Tibial nerve (tissue), 4 donors: ENCODE data around the gene VTCN1. TPM values are rescaled to one million over a fixed set of nuclear protein-coding genes. Genes with fewer than 3 reads are reported as not detected.
A peak's percentile ranks its signal among the peaks of the same experiment; 100 is the strongest.

ENCODE experiments used
- DNase-seq, 2 donors: peaks; one replicate each; pipeline ENCODE4 v3.0.0-alpha.2; 2019; ENCODE audit warnings: low spot score in 2 of 2
- H3K27ac ChIP-seq, 4 donors: fragments of 200-600 bp; sonication (generic) in 3 of 4; one replicate each; pipeline ENCODE4 v1.5.1; 2017 to 2019; ENCODE audit warnings: mild to moderate bottlenecking in 1 of 4
- H3K27me3 ChIP-seq, 2 donors: fragments of 200-600 bp; sonication (generic) in 1 of 2; one replicate each; pipeline versions ENCODE4 v1.5.1 to v1.6.0; 2017 to 2019
- H3K36me3 ChIP-seq, 3 donors: fragments of 200-600 bp; sonication (generic); one replicate each; pipeline ENCODE4 v1.5.1; 2018 to 2019
- H3K4me1 ChIP-seq, 4 donors: fragments of 200-600 bp; sonication (generic) in 3 of 4; one replicate each; pipeline ENCODE4 v1.5.1; 2017 to 2019
- H3K4me3 ChIP-seq, 4 donors: fragments of 200-600 bp; sonication (generic) in 3 of 4; one replicate each; pipeline ENCODE4 v1.5.1; 2017 to 2019; ENCODE audit warnings: mild to moderate bottlenecking in 1 of 4, moderate library complexity in 1 of 4
- H3K9me3 ChIP-seq, 4 donors: fragments of 200-600 bp; sonication (generic) in 3 of 4; one replicate each; pipeline ENCODE4 v1.5.1; 2017 to 2019
- EP300 ChIP-seq, 2 donors: sonication (generic); formaldehyde crosslinking; IDR thresholded peaks; one replicate each; pipeline ENCODE4 v1.6.1; 2017; ENCODE audit warnings: antibody characterized with exemption in 2 of 2, mild to moderate bottlenecking in 1 of 2
- POLR2A ChIP-seq, 2 donors: fragments of 450-650 bp; IDR thresholded peaks; one replicate each; pipeline ENCODE4 v1.6.1; 2017; ENCODE audit warnings: antibody characterized with exemption in 2 of 2, mild to moderate bottlenecking in 2 of 2, moderate library complexity in 2 of 2
- WGBS, 2 donors: methylation state at CpG; one replicate each; pipeline ENCODE4 v1.1.5; 2018; 5-methylcytosine and 5-hydroxymethylcytosine counted together
- total RNA-seq, 4 donors: library from RNA; depleted of rRNA; stranded (reverse); fragments of >200 nt; gene quantifications; one replicate each; pipeline ENCODE4 v1.1.0, GENCODE V29; 2016
- TF ChIP-seq, protein P1 (sequence below), 5 experiments: fragments of 200-600 bp in 3 of 5; fragments of 450-650 bp in 2 of 5; sonication (generic) in 3 of 5; IDR thresholded peaks; one replicate each; pipeline ENCODE4 v1.5.1; 2016 to 2019; ENCODE audit warnings: antibody characterized with exemption in 5 of 5, mild to moderate bottlenecking in 3 of 5, moderate library complexity in 2 of 5

VTCN1 gene
- total RNA-seq, 4 donors from 2014 or later = not detected

DNA sequence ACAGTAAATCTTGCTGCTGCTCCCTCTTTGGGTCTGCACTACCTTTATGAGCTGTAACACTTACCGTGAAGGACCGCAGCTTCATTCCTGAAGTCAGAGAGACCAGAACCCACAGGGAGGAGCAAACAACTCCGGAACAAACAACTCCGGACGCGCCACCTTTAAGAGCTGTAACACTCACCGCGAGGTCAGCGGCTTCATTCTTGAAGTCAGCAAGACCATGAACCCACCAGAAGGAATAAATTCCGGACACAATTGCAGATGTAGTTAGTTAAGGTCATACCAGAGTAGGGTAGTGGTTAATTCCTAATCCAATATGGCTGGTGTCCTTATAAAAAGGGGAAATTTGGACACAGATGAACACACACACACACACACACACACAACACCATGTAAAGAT lies 37.7 kb downstream of the VTCN1 start:
- Histone ChIP-seq H3K4me3 (no peak overlapping the region), H3K9me3 (no peaks in the 10 kb centered on the region), H3K4me1 (peaks cover 0 to 4% (median 0%) of the 10 kb centered on the region in 4 donors), H3K36me3 (no peaks in the 10 kb centered on the region), H3K27me3 (no peaks in the 10 kb centered on the region), H3K27ac (peak overlapping the region in 2 of 4 donors; percentile 71 to 79)
- 94 to 96% methylated on average over 10 of the region's 10 CpGs for WGBS, 2 donors
- TF ChIP-seq, protein P1, sequence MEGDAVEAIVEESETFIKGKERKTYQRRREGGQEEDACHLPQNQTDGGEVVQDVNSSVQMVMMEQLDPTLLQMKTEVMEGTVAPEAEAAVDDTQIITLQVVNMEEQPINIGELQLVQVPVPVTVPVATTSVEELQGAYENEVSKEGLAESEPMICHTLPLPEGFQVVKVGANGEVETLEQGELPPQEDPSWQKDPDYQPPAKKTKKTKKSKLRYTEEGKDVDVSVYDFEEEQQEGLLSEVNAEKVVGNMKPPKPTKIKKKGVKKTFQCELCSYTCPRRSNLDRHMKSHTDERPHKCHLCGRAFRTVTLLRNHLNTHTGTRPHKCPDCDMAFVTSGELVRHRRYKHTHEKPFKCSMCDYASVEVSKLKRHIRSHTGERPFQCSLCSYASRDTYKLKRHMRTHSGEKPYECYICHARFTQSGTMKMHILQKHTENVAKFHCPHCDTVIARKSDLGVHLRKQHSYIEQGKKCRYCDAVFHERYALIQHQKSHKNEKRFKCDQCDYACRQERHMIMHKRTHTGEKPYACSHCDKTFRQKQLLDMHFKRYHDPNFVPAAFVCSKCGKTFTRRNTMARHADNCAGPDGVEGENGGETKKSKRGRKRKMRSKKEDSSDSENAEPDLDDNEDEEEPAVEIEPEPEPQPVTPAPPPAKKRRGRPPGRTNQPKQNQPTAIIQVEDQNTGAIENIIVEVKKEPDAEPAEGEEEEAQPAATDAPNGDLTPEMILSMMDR (IDR thresholded peaks at IDR 0.05) = no peak
- TF ChIP-seq EP300 (IDR thresholded peaks at IDR 0.05) = no peak
- DNase-seq = no peak

DNA sequence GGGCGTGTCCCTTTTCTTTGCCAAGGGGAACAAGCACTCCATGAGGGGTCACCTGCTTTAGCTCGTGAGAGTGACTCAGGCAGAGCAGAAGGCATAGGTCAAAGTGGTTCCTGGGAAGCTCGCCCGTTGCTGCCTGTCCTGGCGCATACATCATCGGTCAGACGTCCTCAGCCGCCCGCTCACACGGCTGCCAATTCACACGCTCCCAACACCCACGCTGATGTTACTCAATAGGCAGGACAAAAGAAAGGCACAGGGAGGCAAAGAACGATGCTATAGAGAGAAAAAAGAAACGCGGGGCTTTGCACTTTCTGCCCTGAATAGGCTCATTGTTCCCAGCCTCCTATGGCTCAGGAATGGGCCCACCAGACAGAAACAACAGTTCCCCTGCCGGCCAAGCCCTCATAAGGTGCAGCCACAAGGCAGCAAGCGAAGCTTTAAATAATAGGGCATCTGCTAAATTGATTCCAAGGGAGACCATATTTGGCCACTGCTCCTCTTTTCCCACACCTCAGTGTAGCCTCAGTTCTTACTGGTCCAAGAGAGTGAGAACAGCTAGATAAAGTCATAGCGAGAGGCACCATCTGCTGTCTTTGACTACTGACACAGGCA lies 38.7 kb downstream of the VTCN1 start:
- Histone ChIP-seq H3K4me3 (no peak overlapping the region), H3K36me3 (no peaks in the 10 kb centered on the region), H3K9me3 (no peaks in the 10 kb centered on the region), H3K27ac (peak overlapping the region in 2 of 4 donors; percentile 73 to 79), H3K4me1 (peaks cover 0 to 4% (median 0%) of the 10 kb centered on the region in 4 donors), H3K27me3 (no peaks in the 10 kb centered on the region)
- TF ChIP-seq, protein P1 (IDR thresholded peaks at IDR 0.05) = peak in 1 of 5 experiments; percentile 27
- peak in 1 of 2 donors; percentile 89 for TF ChIP-seq EP300 (IDR thresholded peaks at IDR 0.05)
- TF ChIP-seq POLR2A (IDR thresholded peaks at IDR 0.05) = no peak
- peak; percentile 8 to 20 for DNase-seq
- WGBS, 2 donors = 37 to 46% methylated on average over 18 of the region's 18 CpGs

- TF ChIP-seq POLR2A (IDR thresholded peaks at IDR 0.05) (no peak), EP300 (IDR thresholded peaks at IDR 0.05) (no peak)
- TF ChIP-seq, protein P1 (IDR thresholded peaks at IDR 0.05) = no peak
- 69 to 73% methylated on average over 4 of the region's 4 CpGs for WGBS, 2 donors
- Histone ChIP-seq H3K4me1 (peaks cover 0 to 4% (median 0%) of the 10 kb centered on the region in 4 donors), H3K4me3 (no peak overlapping the region), H3K27ac (no peak overlapping the region), H3K9me3 (no peaks in the 10 kb centered on the region), H3K36me3 (no peaks in the 10 kb centered on the region), H3K27me3 (no peaks in the 10 kb centered on the region)
- no peak for DNase-seq
Measured at GRCh38 chr1:117169871-117170596, 40.7 kb downstream of the VTCN1 start.

DNA sequence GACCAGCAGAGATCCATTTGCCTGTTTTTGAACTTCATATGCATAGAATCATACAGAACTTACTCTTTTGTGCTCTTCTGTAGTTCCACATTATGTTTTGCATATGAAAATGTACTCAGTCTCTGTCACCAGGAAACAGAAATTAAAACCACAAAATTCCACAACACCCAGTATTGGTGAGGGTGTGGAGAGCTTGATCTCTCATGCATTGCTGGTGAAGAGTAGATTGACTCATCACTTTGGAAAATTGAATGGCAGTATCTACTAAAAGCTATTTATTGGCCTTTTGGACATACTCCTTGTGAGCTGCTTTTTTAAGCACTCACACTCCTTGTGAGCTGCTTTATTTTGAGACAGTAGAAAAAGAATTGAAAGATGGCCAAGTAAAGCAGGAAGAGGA lies 43.3 kb downstream of the VTCN1 start:
- TF ChIP-seq EP300 (IDR thresholded peaks at IDR 0.05) (no peak), POLR2A (IDR thresholded peaks at IDR 0.05) (no peak)
- TF ChIP-seq, protein P1 (IDR thresholded peaks at IDR 0.05) = no peak
- Histone ChIP-seq H3K9me3 (no peaks in the 10 kb centered on the region), H3K27me3 (no peaks in the 10 kb centered on the region), H3K36me3 (no peaks in the 10 kb centered on the region), H3K27ac (no peak overlapping the region), H3K4me1 (peaks cover 0 to 4% (median 0%) of the 10 kb centered on the region in 4 donors), H3K4me3 (no peak overlapping the region)
- no peak for DNase-seq

- no peak for TF ChIP-seq EP300 (IDR thresholded peaks at IDR 0.05)
- TF ChIP-seq, protein P1 (IDR thresholded peaks at IDR 0.05) = no peak
- TF ChIP-seq POLR2A (IDR thresholded peaks at IDR 0.05) = no peak
- WGBS, 2 donors = 73 to 100% methylated on average over 2 of the region's 2 CpGs
- Histone ChIP-seq H3K9me3 (no peaks in the 10 kb centered on the region), H3K4me1 (no peaks in the 10 kb centered on the region), H3K4me3 (no peak overlapping the region), H3K27me3 (no peaks in the 10 kb centered on the region), H3K27ac (no peak overlapping the region), H3K36me3 (no peaks in the 10 kb centered on the region)
- no peak for DNase-seq
Measured at GRCh38 chr1:117166076-117166475, 44.7 kb downstream of the VTCN1 start.
